GM19035 (cell line): ENCODE data around the gene DNAJC11.
"Not testable (repeated sequence)": the region's sequence is repeated elsewhere in the genome, so short reads cannot be mapped to it uniquely, and the experiment has no call there.

ENCODE experiments used
- ATAC-seq: cut with Tn5 transposase; IDR thresholded peaks from one replicate; pipeline ENCODE4 v1.9.1; 2021; ENCODE audit not compliant: unreplicated experiment

DNAJC11 gene

DNA sequence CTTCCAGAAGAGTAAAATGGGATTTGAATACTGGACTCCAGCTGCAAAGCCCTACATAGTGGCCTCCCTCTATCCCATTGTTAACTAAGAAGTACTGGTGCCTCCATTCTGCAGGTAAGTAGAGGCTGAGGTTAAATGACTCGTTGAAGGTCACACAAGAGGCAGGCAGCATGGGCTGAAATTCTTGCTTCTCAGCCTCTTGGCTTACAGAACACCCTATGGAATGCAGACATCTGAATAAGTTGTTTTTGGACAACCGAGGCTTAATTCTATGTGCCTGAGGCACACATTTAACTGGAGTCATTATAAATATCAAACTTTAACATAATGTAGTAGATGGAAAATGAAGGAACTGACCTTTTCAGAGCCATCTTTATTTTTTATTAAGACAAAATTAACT, 5.7 kb downstream of the DNAJC11 start:
- no peak for ATAC-seq

DNA sequence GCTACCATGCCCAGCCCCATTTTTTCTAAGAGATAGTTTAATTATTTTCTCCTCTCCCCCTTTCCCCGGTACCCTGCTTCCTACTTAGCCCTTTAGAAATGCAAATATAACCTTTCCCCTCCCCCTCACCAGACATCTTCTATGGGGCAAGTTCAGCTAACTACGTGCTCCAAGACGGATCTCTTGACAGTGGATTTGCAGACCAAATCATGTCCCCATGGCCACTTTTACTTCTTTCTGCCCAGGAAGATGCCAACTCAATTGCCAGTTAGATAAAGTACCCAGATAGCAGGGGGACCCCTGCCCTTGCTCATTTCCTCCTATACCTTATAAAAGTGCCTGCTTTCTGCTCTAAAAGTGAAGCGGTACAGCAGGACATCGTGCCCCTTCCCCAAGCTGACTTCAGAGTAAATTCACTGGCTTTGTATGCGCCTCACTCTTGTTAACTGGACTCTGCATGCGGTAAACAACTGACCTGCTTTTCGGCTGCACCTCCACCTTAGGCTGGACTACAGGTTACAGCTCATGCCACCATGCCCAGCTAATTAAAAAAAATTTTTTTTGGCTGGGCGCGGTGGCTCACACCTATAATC, 7.4 kb downstream of the DNAJC11 start:
- no peak for ATAC-seq

DNA sequence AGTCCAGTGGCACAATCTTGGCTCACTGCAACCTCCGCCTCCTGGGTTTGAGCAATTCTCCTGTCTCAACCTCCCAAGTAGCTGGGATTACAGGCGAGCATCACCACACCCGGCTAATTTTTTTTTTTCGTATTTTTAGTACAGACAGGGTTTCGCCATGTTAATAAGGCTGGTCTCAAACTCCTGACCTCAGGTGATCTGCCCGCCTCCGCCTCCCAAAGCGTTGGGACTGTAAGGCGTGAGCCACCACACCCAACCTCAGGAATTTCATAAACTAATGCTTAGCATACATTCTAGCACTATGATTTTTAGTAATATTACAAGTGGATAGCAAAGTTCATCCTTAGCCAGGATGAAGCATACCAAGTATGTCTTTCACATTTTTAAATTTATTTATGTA, 8.7 kb downstream of the DNAJC11 start:
- ATAC-seq = no peak

DNA sequence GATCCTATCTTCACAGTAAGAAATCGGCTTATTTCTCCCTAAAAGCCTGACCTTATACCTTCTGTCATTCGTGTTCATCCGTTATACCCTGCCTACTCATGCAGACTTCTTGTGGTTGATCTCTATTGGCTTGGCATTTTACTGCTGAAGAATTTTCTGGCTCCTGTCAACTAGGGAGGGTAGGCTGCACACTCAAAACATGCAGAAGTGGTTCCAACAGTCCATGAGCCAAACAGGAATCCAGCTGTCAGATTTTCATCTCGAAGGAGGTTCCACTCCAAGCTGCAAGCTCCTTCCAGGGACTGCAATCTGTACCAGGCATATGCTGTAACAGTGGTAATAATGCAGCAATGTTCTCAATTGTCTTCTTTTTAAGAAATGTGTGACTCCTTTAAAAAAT, 10.1 kb downstream of the DNAJC11 start:
- no peak for ATAC-seq

DNA sequence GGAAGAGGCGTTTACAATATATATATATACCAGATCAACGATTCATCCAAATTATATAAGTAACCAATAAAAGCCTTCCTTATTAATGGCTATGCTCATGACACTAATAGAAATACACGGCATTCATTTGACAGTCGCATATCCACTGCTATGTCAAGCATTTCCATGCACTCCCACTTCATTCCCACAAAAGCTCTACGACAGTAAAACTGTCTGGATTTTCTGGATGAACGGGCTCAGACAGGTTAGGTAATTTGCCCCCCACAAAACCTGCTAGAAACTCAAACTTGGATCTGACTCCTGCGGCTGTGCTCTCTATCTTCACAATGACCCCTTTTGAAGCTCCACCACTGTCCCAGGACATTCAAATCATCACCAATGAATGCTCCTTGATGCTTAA, 11.4 kb downstream of the DNAJC11 start:
- ATAC-seq = no peak

DNA sequence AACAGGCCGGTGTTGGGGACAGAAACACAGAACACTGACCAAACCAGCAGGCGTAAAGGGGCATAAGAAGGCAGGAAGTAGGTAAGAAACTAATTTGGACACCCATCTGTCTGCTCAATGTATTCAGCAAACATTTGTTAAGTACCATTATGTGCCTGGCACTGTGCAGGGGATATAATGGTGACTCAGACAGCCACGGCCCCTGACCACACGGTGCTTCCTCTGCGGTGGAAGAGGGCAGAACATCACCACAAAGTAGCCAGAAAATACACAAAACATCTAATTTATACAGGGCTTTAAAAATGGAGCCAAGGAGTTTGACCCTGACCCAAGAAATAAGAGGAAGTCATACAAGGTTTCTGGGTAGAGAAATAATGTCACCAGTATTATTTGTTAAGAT, 12.9 kb downstream of the DNAJC11 start:
- no peak for ATAC-seq

DNA sequence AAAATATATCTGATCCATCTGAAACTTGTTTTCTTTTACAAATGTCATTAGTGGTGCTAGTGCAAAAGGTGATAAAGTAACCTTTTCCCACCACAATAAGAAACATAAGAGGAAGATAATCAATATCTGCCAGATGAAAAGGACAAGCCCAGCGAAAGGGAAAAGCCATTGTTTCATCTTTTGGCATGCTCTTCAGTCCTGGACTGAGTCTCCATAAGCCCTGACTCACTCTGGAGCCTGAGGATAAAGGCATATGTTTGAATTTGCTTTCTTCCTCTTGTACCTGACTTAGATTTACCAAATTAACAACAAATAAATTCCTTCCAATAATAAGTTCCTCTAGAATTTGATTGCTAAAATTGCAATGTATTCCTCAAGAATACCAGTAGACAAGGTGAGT, 13.6 kb downstream of the DNAJC11 start:
- ATAC-seq = no peak

DNA sequence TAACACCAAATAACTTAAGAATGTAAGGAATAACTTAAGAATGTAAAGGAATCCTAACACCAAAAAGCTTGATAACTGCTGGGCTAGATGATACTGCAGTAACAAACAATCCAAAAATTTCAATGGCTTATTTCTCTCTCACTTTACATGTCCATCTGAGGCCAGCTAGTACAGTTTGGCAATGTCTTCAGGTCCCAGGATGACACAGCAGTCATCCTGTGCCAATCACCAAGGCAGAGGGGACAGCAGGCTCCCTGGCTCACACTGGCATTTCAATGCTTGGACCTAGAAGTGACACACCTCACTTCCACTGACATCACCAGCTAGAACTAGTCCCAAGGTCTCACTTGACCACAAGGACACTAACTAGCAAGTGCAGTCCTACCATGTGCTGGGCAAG, 15.3 kb downstream of the DNAJC11 start:
- no peak for ATAC-seq

DNA sequence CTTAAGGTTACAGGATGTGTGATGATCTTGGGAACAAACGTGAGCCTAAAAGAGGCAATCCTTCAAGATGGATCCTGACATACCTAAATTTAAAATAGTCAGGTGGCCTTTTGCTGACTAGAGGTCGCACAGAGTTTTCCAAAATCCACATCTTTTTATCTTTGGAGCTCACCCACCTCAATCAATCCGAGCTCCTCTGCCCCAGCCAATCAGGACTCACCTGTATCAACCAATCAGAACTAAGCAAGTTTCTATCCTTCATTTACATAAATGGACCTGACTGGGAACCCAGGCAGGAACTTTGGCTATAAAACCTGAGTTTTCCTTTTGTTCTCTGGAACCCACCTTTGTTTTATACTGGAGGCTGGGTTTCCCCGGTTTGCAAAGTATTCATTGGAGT, 16.2 kb downstream of the DNAJC11 start:
- no peak for ATAC-seq

DNA sequence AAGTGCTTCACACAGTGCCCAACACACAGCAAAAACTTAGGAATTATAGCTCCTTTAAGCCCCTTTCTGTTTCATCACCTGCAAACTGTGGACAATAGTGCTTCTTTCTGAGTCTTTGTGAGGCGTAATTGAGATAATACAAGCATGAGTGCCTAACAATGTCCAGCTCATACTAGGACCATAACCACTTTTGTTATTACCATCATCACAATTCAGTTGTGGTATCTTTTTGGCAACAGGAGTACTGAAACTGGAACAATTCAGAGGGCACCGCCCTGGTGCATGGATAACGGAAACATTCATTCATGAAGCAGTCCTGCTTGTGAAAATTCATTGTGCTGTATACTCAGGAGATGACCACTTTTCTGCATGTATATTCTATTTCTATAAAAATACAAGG, 18.2 kb downstream of the DNAJC11 start:
- no peak for ATAC-seq

DNA sequence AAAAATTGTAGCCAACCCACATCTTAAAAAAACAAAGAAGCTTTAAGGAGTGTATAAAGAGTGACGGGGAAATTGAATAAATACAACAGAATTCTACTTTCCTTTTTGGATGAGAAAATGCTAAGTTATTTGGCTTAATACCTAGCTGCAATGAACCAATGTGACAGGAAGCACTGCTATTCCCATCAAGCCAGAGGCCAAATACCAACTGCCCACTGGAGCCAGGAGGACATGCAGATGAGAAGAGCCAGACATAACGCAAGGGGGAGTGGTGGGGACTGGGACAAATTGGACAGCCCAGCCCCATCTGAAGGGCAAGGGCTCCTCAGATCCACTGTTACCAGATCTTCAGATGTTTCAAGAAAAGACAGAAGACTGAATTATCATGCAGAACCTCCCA, 25.7 kb downstream of the DNAJC11 start:
- no peak for ATAC-seq

DNA sequence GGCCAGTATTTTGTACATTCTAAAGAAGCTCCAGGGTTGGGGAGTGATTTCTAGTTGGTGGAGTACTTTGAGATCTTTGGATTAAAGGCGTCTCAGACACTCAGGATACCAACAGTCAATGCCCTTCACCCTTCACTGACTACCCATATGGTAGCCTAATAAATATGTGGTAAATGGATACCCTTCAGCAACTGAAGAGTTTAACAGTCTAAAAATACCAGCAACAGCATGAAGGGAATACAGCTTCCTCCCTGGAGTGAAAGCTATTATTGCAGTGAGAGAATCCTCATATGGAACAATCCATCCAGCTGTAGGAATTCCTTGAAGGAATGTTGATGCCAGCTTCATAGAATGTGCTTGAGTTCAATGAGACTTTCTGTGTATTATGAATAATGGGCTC, 26.8 kb downstream of the DNAJC11 start:
- ATAC-seq = no peak

DNA sequence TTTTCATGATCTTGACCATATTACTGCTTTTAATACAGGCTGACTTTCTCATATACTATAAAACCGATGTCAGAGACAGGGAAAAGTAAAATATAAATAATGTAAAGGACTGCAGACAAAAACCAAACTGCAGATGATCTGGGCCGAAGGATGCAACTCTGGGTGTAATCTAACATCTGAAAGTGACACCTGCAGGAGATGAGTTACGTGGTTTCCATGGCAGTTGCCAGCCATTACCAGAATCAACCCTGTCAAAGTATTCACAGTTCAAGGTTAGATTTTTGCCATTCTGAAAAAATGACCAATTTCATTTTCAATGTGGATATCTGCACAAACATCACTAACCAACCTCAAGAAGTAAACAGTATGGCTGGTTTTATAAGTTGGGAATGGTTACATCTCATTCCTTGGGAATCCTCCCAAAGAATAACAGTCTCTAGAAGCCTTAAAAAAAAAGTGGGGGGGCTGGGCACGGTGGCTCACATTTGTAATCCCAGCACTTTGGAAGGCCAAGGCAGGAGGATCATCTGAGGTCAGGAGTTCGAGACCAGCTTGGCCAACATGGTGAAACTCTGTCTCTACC, 27.7 kb downstream of the DNAJC11 start:
- ATAC-seq = no peak

DNA sequence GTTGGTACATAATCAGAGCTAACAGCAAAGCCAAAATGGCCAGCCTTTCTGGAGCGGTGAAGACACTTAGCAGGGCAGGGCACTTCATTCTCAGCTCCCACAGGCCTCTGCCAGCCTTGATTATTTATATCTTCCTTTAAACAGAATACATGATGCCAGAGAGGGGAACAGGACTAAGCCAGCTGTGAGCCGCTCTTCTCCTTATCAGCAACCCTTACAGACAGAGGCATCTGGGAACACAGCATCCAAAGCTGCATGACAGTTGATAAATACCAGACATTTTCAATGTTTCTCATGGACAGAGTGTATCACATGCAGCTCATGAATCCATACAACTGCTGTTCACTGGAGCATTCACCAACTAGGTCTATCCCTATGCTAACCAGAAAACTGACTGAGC, 29.1 kb downstream of the DNAJC11 start:
- no peak for ATAC-seq

DNA sequence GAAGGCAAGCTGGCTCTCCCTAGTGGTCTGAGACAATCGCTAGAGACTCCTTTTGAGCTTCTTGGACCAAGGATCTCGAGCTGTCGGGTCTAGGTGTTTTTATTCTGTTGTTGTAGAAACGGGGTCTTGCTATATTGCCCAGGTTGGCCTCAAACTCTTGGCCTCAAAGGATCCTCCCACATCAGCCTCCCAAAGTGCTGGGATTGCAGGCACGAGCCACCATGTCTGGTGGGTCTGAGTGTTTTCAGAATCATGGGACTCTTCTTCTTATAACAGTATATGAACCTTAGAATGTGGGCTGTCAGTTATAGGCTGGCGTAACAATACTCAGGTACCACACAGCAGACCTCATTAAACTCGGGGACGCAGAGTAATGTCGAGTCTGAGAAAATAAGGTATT, 33.1 kb downstream of the DNAJC11 start:
- no peak for ATAC-seq

DNA sequence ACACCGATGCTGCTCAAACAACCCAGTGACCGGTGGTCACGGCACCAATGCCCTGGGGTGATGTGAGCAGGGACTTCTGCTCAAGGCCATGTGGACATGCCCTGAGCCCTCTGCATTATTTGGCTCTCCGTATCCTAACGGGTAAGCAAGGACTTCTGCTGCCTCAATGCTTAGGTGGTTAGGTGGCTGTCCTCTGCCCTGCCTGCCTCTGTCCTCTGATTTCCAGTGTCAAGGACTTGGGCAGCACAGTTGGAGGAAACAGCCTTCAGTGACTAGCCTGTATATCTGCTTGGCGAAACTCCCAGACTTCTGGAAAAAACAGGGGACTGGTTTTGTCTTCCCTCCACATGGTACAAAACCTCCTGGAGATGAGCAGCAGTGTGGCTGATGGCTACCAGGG, 34.5 kb downstream of the DNAJC11 start:
- no peak for ATAC-seq

DNA sequence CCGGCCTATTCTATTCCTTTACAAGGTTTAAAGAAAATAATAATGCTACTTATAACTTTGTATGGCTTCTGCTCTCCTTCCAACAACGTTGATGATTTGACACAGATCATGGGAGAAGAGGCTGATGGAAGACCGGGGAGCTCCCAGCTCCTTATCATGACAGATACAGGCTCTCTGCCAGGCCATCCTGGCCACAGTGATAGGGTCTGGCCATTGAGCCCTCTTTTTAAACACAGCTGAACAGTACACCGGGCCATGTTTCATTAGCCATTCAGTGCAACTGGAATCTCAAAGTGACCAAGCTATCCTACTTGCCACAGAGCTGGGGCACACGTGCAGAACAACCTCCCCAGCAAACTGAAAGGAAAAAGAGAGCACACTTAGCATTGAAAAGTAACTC, 34.9 kb downstream of the DNAJC11 start:
- ATAC-seq = no peak

DNA sequence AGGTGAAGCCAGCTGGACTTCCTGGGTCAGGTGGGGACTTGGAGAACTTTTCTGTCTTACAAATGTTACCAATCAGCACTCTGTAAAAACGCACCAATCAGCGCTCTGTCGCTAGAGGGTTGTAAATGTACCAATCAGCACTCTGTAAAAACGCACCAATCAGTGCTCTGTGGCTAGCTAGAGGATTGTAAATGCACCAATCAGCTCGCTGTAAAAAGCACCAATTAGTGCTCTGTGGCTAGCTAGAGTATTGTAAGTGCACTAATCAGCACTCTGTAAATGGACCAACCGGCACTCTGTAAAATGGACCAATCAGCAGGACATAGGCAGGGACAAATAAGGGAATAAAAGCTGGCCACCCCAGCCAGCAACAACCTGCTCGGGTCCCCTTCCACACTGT, 39.1 kb downstream of the DNAJC11 start:
- ATAC-seq = not testable (repeated sequence)

DNA sequence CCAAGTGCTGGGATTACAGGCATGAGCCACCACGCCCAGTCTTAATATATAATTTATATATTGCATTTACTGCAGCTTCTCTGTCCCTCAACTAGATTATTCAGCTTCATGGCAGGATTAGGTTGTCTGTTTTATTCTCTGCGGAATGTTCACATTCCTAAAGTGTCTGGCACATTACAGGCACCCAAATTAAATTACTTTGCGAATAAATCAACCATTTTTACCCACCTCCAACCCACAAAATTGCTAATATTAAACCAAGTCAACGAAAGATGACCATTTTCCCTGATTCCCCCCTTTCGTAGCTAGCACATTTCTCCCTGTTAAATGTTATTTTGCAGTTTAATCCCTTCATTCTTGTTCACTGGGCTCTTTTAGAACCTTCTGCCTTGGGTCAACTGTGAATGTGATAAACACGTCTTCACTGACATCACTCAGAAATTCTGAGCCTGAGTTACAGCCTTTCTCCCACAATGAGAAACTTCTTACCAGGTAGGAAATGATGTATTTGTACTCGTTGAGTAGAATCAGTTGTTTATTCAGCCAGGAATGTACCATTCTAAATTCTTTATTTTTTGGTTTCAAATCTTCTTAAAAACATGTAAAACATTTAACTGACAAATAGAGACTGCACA, 41.1 kb downstream of the DNAJC11 start:
- no peak for ATAC-seq

DNA sequence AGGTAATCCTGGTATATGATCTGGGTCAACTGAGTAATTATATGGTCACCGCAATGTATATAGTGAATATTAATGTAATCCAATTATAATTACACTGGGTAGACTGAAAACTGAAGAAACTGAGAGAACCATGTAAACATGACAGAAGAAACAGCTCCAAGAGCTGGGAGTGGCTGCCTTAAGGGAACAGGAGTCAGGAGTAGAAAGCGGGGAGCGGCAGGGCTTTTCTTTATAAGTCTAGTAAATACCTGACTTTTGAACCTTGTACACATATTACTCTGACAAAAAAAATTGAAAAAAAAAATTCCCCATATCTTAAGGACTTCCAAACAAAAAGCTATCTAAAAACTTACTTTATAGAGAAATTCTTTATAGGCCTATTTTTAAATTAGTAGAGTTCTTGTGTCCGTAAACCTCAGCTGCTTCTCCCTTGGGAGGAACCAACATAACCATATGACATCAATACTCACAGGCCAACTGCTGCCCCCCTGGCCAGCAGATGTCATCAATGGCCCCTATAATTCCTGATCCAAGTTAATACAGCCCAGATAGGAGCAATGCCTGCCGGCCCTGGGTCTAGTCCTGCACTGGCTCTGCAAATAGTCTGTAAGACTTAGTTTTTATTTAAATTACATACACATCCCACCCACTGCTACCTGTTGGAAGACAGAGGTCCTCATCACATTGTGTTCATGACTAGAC, 43.1 kb downstream of the DNAJC11 start:
- no peak for ATAC-seq

DNA sequence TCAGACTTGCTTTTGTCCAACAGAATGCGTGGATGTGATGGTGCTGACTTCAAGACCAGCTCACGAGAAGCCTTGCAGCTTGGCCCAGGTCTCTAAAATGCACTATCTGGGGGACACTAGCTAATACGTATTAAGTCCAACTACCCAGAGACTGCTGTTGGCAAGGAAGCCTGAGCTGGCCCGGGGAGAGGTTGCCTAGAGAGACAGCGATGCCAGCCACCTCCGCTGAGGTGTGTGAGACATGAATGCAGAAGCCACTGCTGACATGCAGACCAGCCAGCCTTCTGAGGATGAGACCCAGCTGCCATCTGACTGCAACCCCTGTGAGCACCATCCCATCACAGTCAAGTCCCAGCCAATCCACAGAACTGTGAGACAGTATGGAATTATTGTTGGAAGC, 44.5 kb downstream of the DNAJC11 start:
- no peak for ATAC-seq
